BLaER1 (cell line): Measurements from ENCODE around the gene APOOL.

Source experiments
- H3K27ac ChIP-seq: shearing (Covaris generic); formaldehyde crosslinking; 2 replicates; pipeline ENCODE4 v1.8.1; 2022
- H3K27me3 ChIP-seq: shearing (Covaris generic); formaldehyde crosslinking; 2 replicates; pipeline ENCODE4 v1.8.1; 2022
- H3K36me3 ChIP-seq: shearing (Covaris generic); formaldehyde crosslinking; 2 replicates; pipeline ENCODE4 v1.8.1; 2022
- H3K4me1 ChIP-seq: shearing (Covaris generic); formaldehyde crosslinking; 2 replicates; pipeline ENCODE4 v1.8.1; 2022
- H3K4me2 ChIP-seq: shearing (Covaris generic); formaldehyde crosslinking; 2 replicates; pipeline ENCODE4 v1.8.1; 2022
- H3K4me3 ChIP-seq: shearing (Covaris generic); formaldehyde crosslinking; 2 replicates; pipeline ENCODE4 v1.8.1; 2022
- H3K9ac ChIP-seq: shearing (Covaris generic); formaldehyde crosslinking; 2 replicates; pipeline ENCODE4 v1.8.1; 2022
- H3K9me3 ChIP-seq: shearing (Covaris generic); formaldehyde crosslinking; 2 replicates; pipeline ENCODE4 v1.8.1; 2022
- H4K20me1 ChIP-seq: shearing (Covaris generic); formaldehyde crosslinking; 2 replicates; pipeline ENCODE4 v1.8.1; 2022
- Cebpa-rat ChIP-seq: shearing (Covaris generic); IDR thresholded peaks from 2 replicates; pipeline ENCODE4 v1.8.1; 2022

Gene APOOL

GRCh38 chrX:85113746-85114145 is 110.1 kb downstream of the APOOL start:
- no peak for TF ChIP-seq Cebpa-rat
- Histone ChIP-seq H3K4me3 (no peak overlapping the region), H3K9me3 (no peaks in the 10 kb centered on the region), H3K36me3 (no peaks in the 10 kb centered on the region), H4K20me1 (no peaks in the 10 kb centered on the region), H3K27ac (no peak overlapping the region), H3K4me2 (no peak overlapping the region), H3K9ac (no peak overlapping the region), H3K27me3 (peaks cover 47% of the 10 kb centered on the region), H3K4me1 (no peaks in the 10 kb centered on the region)

- no peak overlapping the region for H3K9ac ChIP-seq
Measured at GRCh38 chrX:85114171-85114570, 110.5 kb downstream of the APOOL start.

DNA sequence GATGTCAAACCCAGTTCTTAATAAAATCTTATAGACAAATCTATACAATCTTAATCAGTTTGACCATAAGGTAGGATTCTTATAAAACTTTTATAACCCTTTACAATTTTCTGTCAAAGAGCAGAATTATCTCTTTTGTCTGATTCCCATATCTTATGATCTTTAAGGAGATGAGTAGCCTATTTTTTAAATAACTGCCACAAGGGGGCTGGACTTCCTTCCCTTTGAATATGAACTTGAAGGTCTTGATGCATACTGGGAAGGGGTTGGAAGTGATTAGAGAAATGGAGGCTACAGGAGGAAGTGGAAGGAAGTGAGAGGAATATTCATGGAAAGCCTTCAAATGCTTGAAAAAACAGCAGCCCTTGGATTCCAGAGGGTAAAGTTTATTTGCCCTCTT is 111.1 kb downstream of the APOOL start:
- Histone ChIP-seq H4K20me1 (no peaks in the 10 kb centered on the region), H3K27ac (no peak overlapping the region), H3K4me1 (no peaks in the 10 kb centered on the region)

More at GRCh38 chrX:85114171-85114570, 110.5 kb downstream of the APOOL start:
- no peaks in the 10 kb centered on the region for H3K4me1 ChIP-seq
- no peak for TF ChIP-seq Cebpa-rat
- H3K27me3 ChIP-seq, result peaks cover 51% of the 10 kb centered on the region
- no peak overlapping the region for H3K4me3 ChIP-seq
- H3K4me2 ChIP-seq, result no peak overlapping the region
- no peak overlapping the region for H3K27ac ChIP-seq
- no peaks in the 10 kb centered on the region for H4K20me1 ChIP-seq
- no peaks in the 10 kb centered on the region for H3K36me3 ChIP-seq
- H3K9me3 ChIP-seq, result no peaks in the 10 kb centered on the region

GRCh38 chrX:85115252-85115651 is 111.6 kb downstream of the APOOL start:
- Histone ChIP-seq H3K4me3 (no peak overlapping the region), H3K9ac (no peak overlapping the region), H3K4me2 (no peak overlapping the region), H3K9me3 (no peaks in the 10 kb centered on the region), H4K20me1 (no peaks in the 10 kb centered on the region), H3K4me1 (no peaks in the 10 kb centered on the region), H3K27me3 (peaks cover 56% of the 10 kb centered on the region), H3K36me3 (no peaks in the 10 kb centered on the region), H3K27ac (no peak overlapping the region)
- no peak for TF ChIP-seq Cebpa-rat

More for the DNA sequence above, 111.1 kb downstream of the APOOL start:
- H3K9me3 ChIP-seq, result no peaks in the 10 kb centered on the region
- peaks cover 52% of the 10 kb centered on the region for H3K27me3 ChIP-seq
- no peak overlapping the region for H3K4me2 ChIP-seq
- H3K9ac ChIP-seq, result no peak overlapping the region
- H3K36me3 ChIP-seq, result no peaks in the 10 kb centered on the region
- no peak overlapping the region for H3K4me3 ChIP-seq
- TF ChIP-seq Cebpa-rat, result no peak

DNA sequence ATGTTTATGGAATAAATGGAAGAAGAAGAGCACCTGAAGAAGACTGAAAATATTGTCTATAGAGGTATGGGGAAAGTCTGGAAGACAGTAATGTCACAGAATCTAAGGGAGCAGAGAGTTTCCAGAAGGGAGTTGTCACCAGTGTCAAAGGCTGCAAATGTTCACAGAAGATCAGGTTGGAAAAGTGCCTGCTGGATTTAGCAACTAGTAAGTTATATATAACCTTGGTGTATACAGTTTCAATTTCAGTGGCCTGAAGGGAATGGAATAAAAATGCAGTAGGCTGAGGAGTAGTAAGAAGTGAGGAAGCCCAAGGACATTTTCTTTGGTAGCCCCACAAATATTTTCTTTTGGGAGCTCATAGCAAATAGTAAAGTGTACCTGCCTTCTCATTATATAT is 132.7 kb downstream of the APOOL start:
- Histone ChIP-seq H3K27me3 (peaks cover 64% of the 10 kb centered on the region), H4K20me1 (no peaks in the 10 kb centered on the region), H3K4me1 (no peaks in the 10 kb centered on the region), H3K9ac (no peak overlapping the region), H3K9me3 (no peaks in the 10 kb centered on the region), H3K4me2 (no peak overlapping the region), H3K27ac (no peak overlapping the region), H3K36me3 (no peaks in the 10 kb centered on the region), H3K4me3 (no peak overlapping the region)
- no peak for TF ChIP-seq Cebpa-rat

DNA sequence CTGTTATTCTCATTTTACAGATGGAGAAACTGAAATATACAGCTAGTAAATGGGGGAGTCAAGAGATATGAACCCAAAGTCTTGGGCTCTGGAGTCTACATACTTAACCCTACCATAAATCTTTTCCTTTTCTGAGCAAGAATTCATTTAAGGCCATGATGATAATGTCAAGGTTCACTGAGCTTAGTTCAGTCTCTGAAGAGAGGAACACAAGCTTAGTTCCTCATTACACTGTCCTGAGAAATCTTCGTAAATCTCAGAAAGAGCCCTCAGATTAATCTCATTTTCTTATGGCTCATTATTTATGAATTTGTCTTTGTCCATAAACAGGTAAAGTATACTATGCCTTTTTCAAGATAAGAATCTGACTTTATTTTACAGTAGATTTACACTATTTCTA is 135.7 kb downstream of the APOOL start:
- Histone ChIP-seq H3K27me3 (peaks cover 64% of the 10 kb centered on the region), H3K36me3 (no peaks in the 10 kb centered on the region), H3K9ac (no peak overlapping the region), H3K4me1 (no peaks in the 10 kb centered on the region), H3K4me2 (no peak overlapping the region), H3K4me3 (no peak overlapping the region), H4K20me1 (no peaks in the 10 kb centered on the region), H3K27ac (no peak overlapping the region), H3K9me3 (no peaks in the 10 kb centered on the region)
- no peak for TF ChIP-seq Cebpa-rat

GRCh38 chrX:85140964-85141363 is 137.3 kb downstream of the APOOL start:
- H3K4me1 ChIP-seq, result no peaks in the 10 kb centered on the region
- H3K36me3 ChIP-seq, result no peaks in the 10 kb centered on the region
- no peak overlapping the region for H3K4me3 ChIP-seq
- H4K20me1 ChIP-seq, result no peaks in the 10 kb centered on the region
- TF ChIP-seq Cebpa-rat, result no peak
- no peak overlapping the region for H3K4me2 ChIP-seq
- H3K27me3 ChIP-seq, result peaks cover 59% of the 10 kb centered on the region
- no peak overlapping the region for H3K27ac ChIP-seq
- H3K9me3 ChIP-seq, result no peaks in the 10 kb centered on the region
- H3K9ac ChIP-seq, result no peak overlapping the region
